ENCODE data around the gene ZFP62.

The ZFP62 gene

GRCh38 chr5:180808461-180809000 lies 52.5 kb downstream of the ZFP62 start:
- DNase-seq: no peak

GRCh38 chr5:180807654-180808414 lies 53.2 kb downstream of the ZFP62 start:
- DNase-seq: no peak

- no peak for DNase-seq
Measured at GRCh38 chr5:180807046-180807445, 54.0 kb downstream of the ZFP62 start.

GRCh38 chr5:180806351-180807011 lies 54.6 kb downstream of the ZFP62 start:
- DNase-seq: no peak

GRCh38 chr5:180804129-180804618 lies 56.9 kb downstream of the ZFP62 start:
- DNase-seq: peak; percentile 18

GRCh38 chr5:180803181-180804128 lies 57.6 kb downstream of the ZFP62 start:
- DNase-seq: peak; percentile 74

GRCh38 chr5:180802325-180803180 lies 58.5 kb downstream of the ZFP62 start, which contains the start of gene MGAT1:
Gene MGAT1, minus strand, starts transcription at chr5:180802806. Its CDS starts 9,835 bp downstream, at chr5:180792971.
- DNase-seq: peak; percentile 89

GRCh38 chr5:180801596-180802324 lies 59.3 kb downstream of the ZFP62 start:
- no peak for DNase-seq

- no peak for DNase-seq
Measured at GRCh38 chr5:180799902-180800801, 60.9 kb downstream of the ZFP62 start.

GRCh38 chr5:180799194-180799593 lies 61.9 kb downstream of the ZFP62 start:
- DNase-seq: peak; percentile 23

GRCh38 chr5:180798193-180798592 lies 62.9 kb downstream of the ZFP62 start:
- DNase-seq: peak; percentile 20

Data from left hindlimb (tissue), 1 donor.